Activated T-helper 1 cell treated with anti-CD3 and anti-CD28 coated beads, Interleukin-12 subunit alpha, Interleukin-12 subunit beta, Interleukin-2, Interleukin-4 antibody, amounts not matched to agents 30 ng/mL and 10 ng/mL and 1 ng/mL, durations not matched to agents 14 hours and 24 hours and 36 hours (primary cell): ENCODE measurements around the gene FCRLA. TPM values are rescaled to one million over a fixed set of nuclear protein-coding genes. Genes with fewer than 3 reads are reported as not detected.
"Not testable (repeated sequence)": the region's sequence is repeated elsewhere in the genome, so short reads cannot be mapped to it uniquely, and the experiment has no call there.

Experiments used
- DNase-seq: peaks from one replicate; pipeline ENCODE4 v3.0.0; 2021; ENCODE audit warnings: low spot score
- H3K27ac Mint-ChIP-seq: one replicate; pipeline ENCODE4 v1.8.0; 2021; ENCODE audit warnings: mild to moderate bottlenecking, mixed read lengths
- H3K27me3 Mint-ChIP-seq: one replicate; pipeline ENCODE4 v1.8.0; 2022; ENCODE audit warnings: mild to moderate bottlenecking, moderate library complexity, mixed read lengths; ENCODE audit not compliant: insufficient read depth
- H3K36me3 Mint-ChIP-seq: one replicate; pipeline ENCODE4 v1.8.0; 2021; ENCODE audit warnings: low read depth, mixed read lengths
- H3K4me1 Mint-ChIP-seq: one replicate; pipeline ENCODE4 v1.8.0; 2021; ENCODE audit warnings: low read depth, mixed read lengths
- H3K4me3 Mint-ChIP-seq: one replicate; pipeline ENCODE4 v1.8.0; 2021; ENCODE audit warnings: mild to moderate bottlenecking, moderate library complexity, mixed read lengths
- H3K9me3 Mint-ChIP-seq: one replicate; pipeline ENCODE4 v1.8.0; 2021; ENCODE audit warnings: mixed read lengths
- intact Hi-C: fragments of 100-400 bp; cut with micrococcal nuclease; formaldehyde crosslinking; loops from one replicate; pipeline ENCODE4 v1.15.1; 2024
- total RNA-seq: library from RNA; stranded (reverse); gene quantifications from 2 replicates; pipeline ENCODE4 v1.2.3, GENCODE V29; 2022

The FCRLA gene, protein sequence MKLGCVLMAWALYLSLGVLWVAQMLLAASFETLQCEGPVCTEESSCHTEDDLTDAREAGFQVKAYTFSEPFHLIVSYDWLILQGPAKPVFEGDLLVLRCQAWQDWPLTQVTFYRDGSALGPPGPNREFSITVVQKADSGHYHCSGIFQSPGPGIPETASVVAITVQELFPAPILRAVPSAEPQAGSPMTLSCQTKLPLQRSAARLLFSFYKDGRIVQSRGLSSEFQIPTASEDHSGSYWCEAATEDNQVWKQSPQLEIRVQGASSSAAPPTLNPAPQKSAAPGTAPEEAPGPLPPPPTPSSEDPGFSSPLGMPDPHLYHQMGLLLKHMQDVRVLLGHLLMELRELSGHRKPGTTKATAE
- not detected in 2 replicates for total RNA-seq

DNA sequence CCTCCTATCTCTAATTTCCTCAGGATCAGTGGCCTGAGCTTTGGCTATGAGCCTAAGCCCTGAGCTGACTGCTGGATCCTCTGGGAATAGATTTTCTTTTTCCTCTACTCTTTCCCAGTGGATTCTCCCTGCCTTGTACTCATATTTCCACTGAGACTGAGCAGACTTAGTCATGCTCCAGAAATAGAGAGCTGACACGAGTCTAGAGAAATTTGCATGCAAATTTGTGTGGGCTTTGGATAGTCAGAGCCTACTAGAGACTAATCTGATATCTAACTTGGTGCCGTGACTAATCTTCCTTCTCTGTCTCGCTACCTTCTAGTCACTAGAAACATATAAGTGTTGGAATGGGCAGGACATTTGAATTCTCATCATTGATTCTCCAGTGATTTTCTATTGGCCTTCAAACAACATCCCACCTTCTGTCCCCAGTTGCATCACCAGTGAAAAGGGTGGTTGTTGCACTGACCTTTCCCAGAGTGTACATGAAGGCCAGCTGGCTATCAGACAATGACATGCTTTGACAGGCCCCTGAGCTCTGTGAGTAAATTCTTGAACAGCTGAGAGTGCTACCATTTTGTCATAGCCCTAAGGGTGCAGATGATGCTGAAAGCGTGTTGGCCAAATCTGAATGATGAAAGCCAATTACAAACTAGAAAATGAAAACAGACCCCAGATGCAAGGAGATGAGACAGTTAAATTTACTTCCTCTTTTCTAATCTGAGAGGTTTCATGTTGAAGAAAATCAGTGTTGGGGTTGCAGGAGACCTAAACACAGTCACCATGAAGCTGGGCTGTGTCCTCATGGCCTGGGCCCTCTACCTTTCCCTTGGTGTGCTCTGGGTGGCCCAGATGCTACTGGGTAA, at the start of gene FCRLA:
TSS of gene FCRLA (plus strand) at position 748 of the 866 bp plus-strand sequence. CDS start at position 784, 36 bp downstream.
- H3K9me3 Mint-ChIP-seq = no peaks in the 10 kb centered on the region
- no peaks in the 10 kb centered on the region for H3K36me3 Mint-ChIP-seq
- H3K27me3 Mint-ChIP-seq = peaks cover 17% of the 10 kb centered on the region
- no peak within 1 kb of the TSS for H3K27ac Mint-ChIP-seq
- intact Hi-C loops = no loop called here
- H3K4me3 Mint-ChIP-seq = no peak within 1 kb of the TSS
- H3K4me1 Mint-ChIP-seq = no peaks in the 10 kb centered on the region
- DNase-seq = no peak

- intact Hi-C loops, H3K36me3 Mint-ChIP-seq, H3K27ac Mint-ChIP-seq, DNase-seq, H3K27me3 Mint-ChIP-seq, H3K4me3 Mint-ChIP-seq, H3K4me1 Mint-ChIP-seq, H3K9me3 Mint-ChIP-seq: not testable (repeated sequence)
These were observed 48.5 kb upstream of the FCRLA start for GRCh38 chr1:161658524-161658923.

DNA sequence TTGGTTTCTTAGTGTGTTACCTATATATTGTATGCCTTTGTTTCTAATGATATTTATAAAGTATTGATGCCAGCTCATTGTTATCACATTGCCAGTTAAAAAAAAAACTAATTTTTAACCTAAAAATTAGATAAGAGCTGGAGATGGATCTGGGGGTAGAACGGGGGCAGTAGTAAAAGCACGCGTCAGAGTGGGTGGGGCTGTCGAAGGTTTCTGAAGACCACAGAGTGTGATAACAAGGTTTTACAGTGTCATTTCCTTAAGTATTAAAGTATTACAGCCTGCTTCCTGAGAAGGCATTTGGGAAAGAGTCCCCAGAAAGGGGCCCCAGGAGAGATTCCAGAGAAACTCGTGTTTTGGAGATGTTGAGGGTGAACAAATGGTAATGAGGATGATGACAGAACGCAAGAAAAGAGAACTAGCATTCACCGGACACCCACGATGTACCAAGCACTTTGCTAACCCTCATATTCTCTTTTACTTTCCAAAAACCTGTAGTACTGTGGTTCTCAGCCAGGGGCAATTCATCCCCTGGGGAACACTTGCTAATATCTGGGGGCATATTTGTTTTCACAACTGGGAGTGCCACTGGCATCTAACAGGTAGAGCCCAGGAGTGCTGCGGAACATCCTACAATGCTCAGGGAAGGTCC, 45.2 kb upstream of the FCRLA start:
- H3K27ac Mint-ChIP-seq, H3K27me3 Mint-ChIP-seq, H3K36me3 Mint-ChIP-seq, H3K4me3 Mint-ChIP-seq, H3K9me3 Mint-ChIP-seq, intact Hi-C loops, H3K4me1 Mint-ChIP-seq, DNase-seq: not testable (repeated sequence)

DNA sequence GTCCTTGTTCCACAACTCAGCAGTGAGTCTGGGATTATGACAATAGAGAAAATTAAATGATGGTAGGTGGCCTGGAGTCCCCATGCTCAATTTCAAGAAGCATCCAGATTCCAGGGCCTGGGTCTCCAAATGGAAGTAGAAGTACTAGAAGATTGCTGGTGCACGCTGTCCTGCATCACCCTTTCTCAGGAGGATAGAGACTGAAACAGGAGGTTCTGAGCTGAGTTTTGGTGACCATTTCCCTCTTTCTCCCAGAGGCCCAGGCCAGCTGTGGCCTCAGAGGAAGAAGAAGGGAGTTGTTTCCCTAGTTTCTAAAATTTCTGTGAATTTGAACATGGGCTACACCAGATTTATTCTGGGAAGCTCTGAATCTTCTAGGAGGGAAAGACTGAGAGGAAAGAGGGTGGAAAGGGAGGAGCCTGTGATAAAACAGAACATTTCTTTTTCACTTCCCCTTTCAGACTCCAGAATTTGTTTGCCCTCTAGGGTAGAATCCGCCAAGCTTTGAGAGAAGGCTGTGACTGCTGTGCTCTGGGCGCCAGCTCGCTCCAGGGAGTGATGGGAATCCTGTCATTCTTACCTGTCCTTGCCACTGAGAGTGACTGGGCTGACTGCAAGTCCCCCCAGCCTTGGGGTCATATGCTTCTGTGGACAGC, 44.2 kb upstream of the FCRLA start, which contains the start of gene FCGR2B:
TSS of gene FCGR2B (plus strand) at position 460 of the 656 bp plus-strand sequence. CDS start at position 559, 99 bp downstream.
- H3K27me3 Mint-ChIP-seq, H3K27ac Mint-ChIP-seq, H3K4me3 Mint-ChIP-seq, H3K4me1 Mint-ChIP-seq, H3K9me3 Mint-ChIP-seq, DNase-seq, H3K36me3 Mint-ChIP-seq, intact Hi-C loops: not testable (repeated sequence)

DNA sequence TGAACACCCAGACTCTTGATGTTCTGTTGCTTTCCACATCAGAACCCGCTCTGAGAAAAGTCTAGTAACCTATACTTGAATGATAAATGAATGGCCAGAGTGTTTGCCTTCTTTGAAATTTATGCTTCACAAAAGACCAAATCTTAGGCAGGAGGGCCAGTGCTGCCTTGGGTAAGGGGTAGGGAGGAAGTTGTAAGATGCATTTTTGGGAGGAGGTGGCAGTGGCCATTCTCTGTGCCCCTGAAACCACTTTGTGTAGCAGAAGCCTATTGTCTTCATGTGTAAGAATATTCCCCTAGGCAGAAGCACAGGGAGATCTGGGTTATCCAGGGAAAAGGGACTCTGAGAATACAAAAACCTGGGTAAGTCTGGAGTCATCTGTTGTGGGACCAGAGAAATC, 43.5 kb upstream of the FCRLA start:
- H3K27ac Mint-ChIP-seq, H3K4me1 Mint-ChIP-seq, H3K9me3 Mint-ChIP-seq, DNase-seq, H3K27me3 Mint-ChIP-seq, intact Hi-C loops, H3K4me3 Mint-ChIP-seq, H3K36me3 Mint-ChIP-seq: not testable (repeated sequence)

- H3K4me3 Mint-ChIP-seq, H3K27ac Mint-ChIP-seq: not testable (repeated sequence)
These were observed 42.3 kb upstream of the FCRLA start for GRCh38 chr1:161664689-161665088.

DNA sequence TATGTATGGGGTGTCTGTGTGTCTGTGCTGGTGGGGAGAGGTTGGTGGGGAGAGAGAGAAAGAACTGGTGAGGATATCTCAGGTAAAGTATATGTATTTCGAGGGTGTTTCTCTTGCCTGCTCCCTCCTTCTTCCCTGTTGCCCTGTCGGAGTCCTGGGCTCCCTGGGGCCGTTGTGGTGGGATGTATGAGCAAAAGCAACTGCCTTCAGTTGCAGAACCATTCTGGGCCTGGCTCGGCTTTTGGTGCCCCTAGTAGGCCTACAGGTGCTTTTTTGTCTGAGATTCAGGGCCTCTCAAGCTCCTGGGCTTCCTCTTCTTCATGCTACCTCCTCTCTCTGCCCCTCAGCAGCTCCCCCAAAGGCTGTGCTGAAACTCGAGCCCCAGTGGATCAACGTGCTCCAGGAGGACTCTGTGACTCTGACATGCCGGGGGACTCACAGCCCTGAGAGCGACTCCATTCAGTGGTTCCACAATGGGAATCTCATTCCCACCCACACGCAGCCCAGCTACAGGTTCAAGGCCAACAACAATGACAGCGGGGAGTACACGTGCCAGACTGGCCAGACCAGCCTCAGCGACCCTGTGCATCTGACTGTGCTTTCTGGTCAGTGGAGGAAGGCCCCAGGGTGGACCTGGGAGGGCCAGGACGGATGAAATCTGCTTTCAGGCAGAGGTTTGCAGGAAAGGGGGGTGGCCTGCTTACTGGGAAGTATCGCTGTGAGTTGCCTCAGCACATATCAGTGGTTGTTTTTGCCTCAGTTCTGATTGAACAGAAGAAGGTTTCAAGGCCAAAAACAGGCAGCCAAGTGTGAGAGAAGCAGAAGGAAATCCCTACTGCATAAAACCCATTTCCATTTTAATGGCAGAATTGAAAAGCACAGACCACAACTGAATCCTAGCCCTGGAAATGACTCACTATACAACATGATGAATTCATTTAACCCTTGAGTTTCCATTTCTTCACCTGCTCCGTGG, 35.7 kb upstream of the FCRLA start:
- DNase-seq, H3K4me3 Mint-ChIP-seq, H3K27ac Mint-ChIP-seq, H3K36me3 Mint-ChIP-seq, H3K4me1 Mint-ChIP-seq, H3K9me3 Mint-ChIP-seq, intact Hi-C loops, H3K27me3 Mint-ChIP-seq: not testable (repeated sequence)

More at GRCh38 chr1:161664689-161665088, 42.3 kb upstream of the FCRLA start:
- H3K4me1 Mint-ChIP-seq, intact Hi-C loops, H3K9me3 Mint-ChIP-seq, H3K36me3 Mint-ChIP-seq, H3K27me3 Mint-ChIP-seq, DNase-seq: not testable (repeated sequence)

- H3K4me1 Mint-ChIP-seq, H3K4me3 Mint-ChIP-seq, H3K27ac Mint-ChIP-seq, H3K27me3 Mint-ChIP-seq, intact Hi-C loops, DNase-seq, H3K36me3 Mint-ChIP-seq, H3K9me3 Mint-ChIP-seq: not testable (repeated sequence)
These were observed 33.6 kb upstream of the FCRLA start for GRCh38 chr1:161673437-161673836.

- H3K36me3 Mint-ChIP-seq, intact Hi-C loops, H3K4me1 Mint-ChIP-seq, H3K9me3 Mint-ChIP-seq, H3K27ac Mint-ChIP-seq, H3K4me3 Mint-ChIP-seq, H3K27me3 Mint-ChIP-seq, DNase-seq: not testable (repeated sequence)
These were observed 32.6 kb upstream of the FCRLA start for GRCh38 chr1:161674447-161674846.

DNA sequence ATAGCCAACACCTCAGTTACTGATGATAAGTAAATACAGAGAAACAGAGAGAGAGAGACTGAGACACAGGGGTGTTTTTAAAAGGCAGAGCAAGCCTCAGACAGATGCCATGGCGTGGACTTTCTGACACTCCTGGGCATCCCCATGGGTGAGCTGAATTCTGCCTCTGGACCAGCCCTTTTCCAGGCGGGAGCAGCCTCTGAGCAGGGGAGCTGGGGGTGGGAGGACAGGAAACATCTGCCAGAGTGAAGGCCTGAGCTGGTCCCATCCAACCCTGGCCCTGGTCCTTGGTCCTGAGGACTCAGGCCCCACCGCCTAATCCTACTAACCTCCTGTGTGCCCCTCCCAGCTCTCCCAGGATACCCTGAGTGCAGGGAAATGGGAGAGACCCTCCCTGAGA, 32.1 kb upstream of the FCRLA start:
- intact Hi-C loops, DNase-seq, H3K4me1 Mint-ChIP-seq, H3K36me3 Mint-ChIP-seq, H3K27ac Mint-ChIP-seq, H3K9me3 Mint-ChIP-seq, H3K4me3 Mint-ChIP-seq, H3K27me3 Mint-ChIP-seq: not testable (repeated sequence)

- H3K4me3 Mint-ChIP-seq = no peak overlapping the region
- H3K27me3 Mint-ChIP-seq = peaks cover 5% of the 10 kb centered on the region
- DNase-seq = no peak
- no peak overlapping the region for H3K27ac Mint-ChIP-seq
- no peaks in the 10 kb centered on the region for H3K36me3 Mint-ChIP-seq
- H3K4me1 Mint-ChIP-seq = no peaks in the 10 kb centered on the region
- intact Hi-C loops = no loop called here
- H3K9me3 Mint-ChIP-seq = no peaks in the 10 kb centered on the region
These were observed 30.6 kb upstream of the FCRLA start for GRCh38 chr1:161676441-161676840.
